Posterior cingulate gyrus (tissue), 11 donors: ENCODE results near the gene TNRC18.
"Not testable (repeated sequence)": the region's sequence is repeated elsewhere in the genome, so short reads cannot be mapped to it uniquely, and the experiment has no call there.

Experiments
- DNase-seq, 10 donors: peaks; one replicate each; pipeline versions ENCODE4 v3.0.0 to v3.0.0-alpha.2; 2020 to 2021; ENCODE audit warnings: mixed read lengths in 3 of 10
- intact Hi-C: fragments of 100-400 bp; cut with DNase I; formaldehyde crosslinking; loops from one replicate; pipeline ENCODE4 v1.15.1; 2023

The TNRC18 gene

DNA sequence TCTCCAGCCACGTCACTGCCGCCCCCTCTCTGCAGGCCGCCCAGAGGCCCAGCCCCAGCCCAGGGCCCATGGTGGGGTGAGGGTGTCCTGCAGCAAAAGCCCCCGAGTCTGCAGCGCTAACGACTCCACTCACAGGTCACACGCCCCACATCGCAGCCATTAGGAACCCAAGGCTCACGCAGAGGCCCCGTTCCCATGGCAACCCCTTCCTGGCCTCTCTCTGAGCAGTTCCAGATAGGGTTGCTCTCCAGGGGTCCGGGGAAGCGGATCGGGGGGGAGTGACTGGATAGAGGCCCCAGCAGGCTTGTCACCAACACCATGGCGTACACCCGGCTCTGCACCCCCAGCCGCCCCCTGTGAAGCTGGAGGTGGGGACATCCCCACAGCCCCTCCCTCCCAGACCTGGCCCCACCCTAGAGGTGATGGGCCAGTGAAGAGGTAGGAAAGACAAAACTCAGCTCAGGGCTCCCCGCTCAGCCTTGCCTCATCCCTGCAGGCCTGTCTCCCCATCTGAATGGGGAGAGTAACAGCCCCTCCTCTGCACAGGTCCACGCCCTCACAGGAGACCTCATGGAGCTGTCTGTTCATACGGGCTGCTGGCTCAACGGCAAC is 41.2 kb downstream of the TNRC18 start:
- peak in 5 of 10 donors; percentile 43 to 91 (median 71) for DNase-seq
- intact Hi-C loops, result no loop called here

DNA sequence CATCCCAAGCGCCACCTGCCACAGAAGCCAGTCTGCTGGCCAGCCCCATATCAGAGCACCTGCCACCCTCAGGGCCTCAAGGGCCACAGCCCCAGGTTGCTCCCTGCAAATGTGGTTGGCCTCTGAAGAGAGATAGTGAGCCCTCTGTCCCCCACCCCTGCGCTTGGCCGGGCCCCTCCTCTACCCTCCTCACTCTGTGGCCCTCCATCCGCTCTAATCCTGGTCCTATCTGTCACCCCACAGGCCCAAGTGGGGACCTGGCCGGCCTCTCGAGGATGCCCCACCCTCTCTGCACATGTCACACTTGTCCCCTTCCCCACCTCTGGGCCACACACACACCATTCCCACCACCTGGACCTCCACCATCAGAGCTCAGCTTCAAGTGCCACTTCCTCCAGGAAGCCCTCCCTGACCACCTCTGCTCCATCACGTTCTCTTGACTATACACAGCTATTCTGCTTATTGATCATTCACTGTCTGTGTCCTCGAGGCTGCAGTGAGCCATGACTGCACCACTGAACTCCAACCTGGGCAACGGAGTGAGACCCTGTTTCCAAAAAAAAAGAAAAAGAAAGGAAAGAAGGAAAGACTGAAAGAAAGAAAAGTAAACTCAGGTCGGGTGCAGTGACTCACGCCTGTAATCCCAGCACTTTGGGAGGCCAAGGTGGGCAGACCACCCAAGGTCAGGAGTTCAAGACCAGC is 42.4 kb downstream of the TNRC18 start:
- DNase-seq, result no peak
- intact Hi-C loops, result no loop called here

DNA sequence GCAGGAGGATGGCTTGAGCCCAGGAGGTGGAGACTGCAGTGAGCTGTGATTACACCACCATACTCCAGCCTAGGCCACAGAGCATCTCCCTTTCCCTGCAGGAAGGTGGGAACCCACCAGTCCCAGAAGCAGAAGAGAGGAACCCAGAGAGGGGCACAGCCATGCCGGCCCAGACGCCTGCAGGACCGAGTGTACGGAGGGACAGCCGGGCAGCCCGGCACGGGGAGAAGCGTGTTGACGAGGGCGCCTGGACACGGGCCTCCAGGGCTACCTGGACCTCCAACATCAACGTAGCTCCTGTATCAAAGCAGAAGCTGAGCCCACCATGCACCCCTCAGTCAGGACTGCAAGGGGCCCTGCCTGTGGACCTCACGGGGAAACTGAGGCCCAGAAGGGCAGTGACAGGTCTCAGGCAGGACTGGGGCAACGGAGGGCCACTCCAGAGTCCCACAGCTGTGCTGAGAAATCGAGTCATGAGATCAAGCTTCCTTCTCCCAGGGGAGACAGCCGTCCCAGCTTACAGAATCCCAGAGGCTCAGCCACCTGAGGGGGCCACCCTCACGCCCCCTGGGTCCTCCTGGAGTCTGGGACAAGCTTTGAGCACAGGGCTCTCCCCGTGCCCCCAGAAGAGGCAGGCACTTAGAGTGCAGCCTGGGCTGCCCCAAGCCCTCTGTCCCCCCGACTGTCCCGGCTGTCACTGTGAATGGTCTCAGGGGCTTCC is 43.1 kb downstream of the TNRC18 start:
- intact Hi-C loops, result no loop called here
- no peak for DNase-seq

DNA sequence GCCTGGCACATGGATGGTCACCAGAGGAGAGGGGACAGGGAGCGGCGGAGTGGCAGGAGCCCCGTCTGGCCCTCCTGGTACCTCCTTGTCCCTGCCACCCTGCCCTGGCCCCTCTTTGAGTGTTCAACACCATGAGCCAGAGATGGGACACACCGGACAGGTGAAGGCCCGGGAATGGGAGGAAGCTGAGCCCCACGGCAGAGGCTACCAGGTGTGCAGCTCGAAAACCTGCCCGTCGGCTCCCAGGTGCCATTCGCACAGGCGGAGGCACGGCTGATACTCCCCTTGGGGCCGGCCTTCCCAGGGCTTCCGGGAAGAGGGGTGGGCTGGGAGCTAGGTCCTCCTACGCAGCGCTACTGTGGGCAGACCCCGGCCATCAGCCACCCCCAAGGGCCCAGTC is 44.1 kb downstream of the TNRC18 start:
- intact Hi-C loops, result no loop called here
- no peak for DNase-seq

DNA sequence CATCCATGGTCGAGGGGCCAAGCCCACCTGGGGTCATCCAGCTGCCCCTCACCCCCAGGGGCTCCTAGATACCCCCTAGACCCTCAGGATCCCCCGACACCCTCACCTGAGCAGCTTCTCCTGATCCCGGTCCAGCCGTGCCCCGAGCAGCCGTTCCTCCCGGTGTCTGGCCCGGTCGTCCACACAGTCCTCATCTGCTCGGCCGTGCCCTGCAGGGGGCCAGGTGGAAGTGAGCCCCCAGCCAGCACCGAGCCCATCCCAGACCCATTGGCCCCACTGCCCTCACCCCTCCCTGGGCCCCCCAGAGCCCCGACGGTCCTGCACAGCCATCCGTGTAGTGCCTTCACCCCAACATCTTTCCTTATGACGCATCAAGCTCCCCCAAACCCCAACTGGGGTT is 45.8 kb downstream of the TNRC18 start:
- intact Hi-C loops, result no loop called here
- no peak for DNase-seq

DNA sequence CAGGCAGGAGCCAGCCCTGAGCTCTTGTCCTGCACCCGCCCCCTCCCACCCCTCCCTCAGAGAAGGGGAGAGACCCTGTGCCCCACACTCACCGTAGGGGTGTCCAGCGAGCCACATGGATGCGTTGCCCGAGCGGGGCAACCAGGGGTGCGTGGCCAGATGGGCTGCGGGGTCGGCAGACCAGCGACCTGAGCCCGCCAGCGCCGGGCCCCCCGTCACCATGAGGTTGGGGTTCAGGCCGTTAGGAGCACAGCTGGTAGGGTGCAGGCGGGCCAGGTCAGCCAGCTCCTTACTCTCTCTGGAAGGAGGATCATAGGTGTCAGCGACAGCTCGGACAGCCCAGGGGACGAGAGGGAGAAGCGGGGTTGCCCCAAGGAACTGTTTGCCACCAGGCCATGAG is 46.4 kb downstream of the TNRC18 start:
- DNase-seq, result no peak
- intact Hi-C loops, result no loop called here

DNA sequence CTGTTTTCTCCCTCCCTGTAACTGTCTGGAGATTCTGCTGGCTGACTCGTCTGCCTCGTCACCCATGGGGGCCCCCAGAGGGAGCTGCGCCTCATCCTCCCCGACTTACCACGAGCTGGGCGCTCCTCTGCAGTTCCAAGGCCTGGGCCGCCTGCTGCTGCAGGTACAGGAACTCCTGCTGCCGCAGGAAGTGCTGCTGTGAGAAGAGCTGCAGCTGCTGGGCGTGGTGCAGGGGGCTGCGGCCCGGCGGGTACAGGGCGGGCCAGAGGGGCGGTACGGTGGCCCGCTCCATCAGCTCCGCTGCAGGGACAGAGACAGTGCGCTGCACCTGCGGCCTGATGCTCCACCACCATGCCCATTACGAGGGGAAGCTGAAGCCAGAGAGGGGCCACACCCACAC is 47.7 kb downstream of the TNRC18 start:
- intact Hi-C loops, result no loop called here
- no peak for DNase-seq

DNA sequence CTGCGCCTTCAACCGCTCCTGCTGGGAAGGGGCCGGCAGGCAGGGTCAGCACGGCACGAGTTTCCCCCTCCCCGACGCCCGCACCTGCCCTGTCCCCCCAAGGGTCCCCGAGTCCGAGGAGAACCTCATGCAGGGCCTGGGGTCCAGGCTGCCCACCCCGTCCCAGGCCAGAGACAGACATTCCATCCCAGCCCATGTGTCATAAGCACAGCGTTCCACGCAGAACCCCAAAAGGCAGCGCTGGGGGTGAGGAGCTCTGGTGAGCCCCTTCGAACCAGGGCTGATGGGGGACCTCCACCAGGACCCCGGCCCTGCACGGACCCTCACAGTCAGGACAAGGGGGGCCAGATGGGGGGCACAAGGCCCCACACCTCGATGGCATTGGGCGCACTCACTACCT is 49.2 kb downstream of the TNRC18 start:
- intact Hi-C loops, result no loop called here
- no peak for DNase-seq

DNA sequence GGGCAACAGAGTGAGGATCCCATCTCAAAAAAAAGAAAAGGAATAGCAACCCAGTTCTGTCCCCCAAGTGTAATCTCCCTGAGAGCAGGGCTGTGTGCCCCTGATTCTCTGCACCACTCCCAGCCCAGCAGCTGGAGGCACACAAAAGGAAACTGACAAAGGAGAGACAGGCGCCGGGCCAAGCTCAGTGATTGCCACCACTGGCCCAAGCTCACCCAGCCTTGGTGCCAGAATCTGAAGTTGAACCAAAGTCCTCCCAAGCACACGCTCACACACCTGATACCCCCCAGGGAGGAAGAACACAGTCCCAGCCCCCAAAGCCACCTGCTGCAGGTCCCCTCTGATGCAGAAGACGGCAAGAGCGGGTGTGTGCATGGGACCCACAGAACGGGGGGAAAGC is 50.3 kb downstream of the TNRC18 start:
- intact Hi-C loops, result no loop called here
- no peak for DNase-seq

DNA sequence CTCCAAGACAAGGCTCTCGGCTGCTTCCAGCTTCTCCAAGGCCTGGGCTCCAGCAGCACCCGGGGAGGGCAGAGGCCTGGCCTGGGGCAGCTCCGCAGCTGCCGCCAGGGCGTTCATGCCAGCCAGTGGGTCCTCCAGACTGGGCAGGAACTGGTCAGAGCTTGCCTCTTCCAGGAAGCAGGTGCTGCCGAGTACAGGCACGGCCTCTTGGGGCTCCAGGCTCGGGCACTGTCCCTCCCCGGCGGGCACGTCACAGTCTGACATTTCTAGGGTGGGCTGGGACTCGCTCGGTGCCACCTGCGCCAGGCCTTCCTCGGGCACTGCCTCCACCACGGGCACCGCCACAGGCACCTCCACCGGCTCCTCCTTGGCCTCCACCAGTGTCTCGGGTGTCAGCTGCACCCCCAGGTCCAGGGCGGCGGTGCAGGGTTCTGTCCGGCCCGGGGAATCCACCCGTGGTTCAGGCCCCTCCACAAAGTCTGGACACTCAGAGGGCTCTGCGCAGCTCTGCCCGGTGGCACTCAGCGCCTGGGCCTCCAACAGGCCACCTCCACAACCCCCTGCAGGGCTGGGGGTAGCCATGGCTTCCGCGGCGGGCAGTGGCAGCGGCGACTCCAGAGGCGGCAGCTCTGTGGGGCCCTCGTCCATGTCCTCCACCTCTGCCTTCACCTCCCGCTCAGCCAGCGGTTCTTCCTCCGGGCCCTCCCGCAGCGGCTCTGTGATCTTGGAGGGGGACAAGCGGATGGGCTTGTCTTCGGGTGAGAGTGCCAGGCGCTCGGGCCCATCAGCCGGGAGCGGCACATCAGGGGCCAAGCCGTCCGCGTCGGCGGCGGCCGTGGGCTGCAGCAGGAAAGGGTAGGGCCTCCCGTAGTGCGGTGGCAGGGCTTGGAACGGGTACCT is 52.9 kb downstream of the TNRC18 start:
- DNase-seq, result no peak
- intact Hi-C loops, result no loop called here

DNA sequence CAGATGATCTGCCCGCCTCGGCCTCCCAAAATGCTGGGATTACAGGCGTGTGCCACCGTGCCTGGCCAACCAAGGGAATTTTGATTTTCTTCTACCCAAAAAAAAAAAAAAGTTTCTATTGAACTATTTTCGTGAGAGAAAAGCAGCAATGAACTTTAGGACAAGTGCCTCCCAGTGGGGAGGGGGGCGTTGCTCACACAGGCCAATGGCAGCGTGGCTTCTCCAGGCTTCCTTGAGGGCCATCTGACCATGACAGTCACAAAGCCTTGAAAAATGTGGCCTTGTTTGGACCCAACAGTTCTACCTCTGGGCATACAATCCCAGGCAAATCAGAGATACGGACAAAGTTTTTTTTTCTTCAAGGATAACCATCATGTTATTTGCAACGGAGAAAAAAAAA is 56.0 kb downstream of the TNRC18 start:
- intact Hi-C loops, result loop anchor here (5.0 kb wide), 1 partner anchor 125 kb away; no protein-coding TSS in a partner anchor
- no peak for DNase-seq

DNA sequence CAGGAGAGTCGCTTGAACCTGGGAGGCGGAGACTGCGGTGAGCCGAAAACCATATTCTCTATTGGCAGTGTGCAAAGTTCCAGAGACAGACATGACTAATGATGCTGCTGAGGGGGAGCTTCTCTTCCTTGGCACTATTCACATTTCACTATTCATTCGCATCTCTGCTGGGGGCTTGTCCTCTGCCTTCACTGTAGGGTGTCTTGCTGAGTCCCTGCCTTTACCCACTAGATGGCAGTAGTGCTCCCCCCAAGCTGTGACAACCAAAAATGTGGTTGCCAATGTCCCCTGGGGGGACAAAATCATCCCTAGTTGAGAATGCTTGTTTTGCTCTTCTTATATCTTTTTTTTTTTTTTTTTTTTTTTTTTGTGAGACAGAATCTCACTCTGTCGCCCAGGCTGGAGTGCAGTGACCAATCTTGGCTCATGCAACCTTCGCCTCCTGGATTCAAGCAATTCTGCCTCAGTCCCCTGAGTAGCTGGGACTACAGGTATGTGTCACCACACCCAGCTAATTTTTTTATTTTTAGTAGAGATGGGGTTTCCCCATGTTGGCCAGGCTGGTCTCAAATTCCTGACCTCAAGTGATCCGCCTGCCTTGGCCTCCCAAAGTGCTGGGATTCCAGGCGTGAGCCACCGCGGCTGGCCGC is 57.5 kb downstream of the TNRC18 start:
- intact Hi-C loops, result loop anchor here (1.0 to 5.0 kb wide), 2 partner anchors 84 to 124 kb away; no protein-coding TSS in a partner anchor

DNA sequence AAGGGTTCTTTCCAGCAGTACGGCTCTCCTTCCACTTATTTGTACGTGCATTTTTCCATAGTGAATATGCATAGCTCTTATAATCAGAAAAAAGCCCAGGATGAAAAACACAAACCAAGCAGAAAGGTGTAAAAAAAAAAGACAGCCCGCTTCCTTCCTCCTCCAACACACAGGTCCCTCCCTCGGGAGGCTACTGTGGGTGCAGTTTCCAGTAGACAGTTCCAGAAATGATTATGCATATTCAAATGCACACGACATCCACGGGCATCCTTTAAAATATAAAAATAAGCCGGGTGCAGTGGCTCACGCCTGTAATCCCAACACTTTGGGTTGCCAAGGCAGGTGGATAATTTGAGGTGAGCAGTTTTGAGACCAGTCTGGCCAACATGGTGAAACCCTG is 59.9 kb downstream of the TNRC18 start:
- intact Hi-C loops, result no loop called here
- no peak for DNase-seq

More for the DNA sequence above, 57.5 kb downstream of the TNRC18 start:
- DNase-seq, result peak in 8 of 10 donors; percentile 35 to 95 (median 68)

DNA sequence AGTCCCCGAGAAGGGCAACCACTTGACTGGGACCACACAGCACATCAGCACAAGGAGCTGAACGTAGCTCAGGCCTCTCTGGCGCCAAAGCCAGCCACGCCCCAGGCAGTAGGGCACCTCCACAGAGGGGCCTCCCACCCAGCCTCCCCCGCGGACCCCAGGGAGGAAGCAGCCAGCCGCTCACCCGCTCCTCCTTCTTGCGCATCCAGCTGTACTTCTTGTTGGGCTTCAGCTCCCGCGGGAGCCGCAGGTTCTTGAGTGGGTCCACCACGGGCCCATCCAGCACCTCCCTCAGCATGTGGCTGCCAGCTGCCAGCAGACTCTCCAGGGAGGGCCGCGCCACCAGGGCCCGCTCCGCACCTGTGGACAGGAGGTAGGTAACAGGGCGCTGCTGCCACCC is 61.2 kb downstream of the TNRC18 start:
- DNase-seq, result no peak
- intact Hi-C loops, result no loop called here

DNA sequence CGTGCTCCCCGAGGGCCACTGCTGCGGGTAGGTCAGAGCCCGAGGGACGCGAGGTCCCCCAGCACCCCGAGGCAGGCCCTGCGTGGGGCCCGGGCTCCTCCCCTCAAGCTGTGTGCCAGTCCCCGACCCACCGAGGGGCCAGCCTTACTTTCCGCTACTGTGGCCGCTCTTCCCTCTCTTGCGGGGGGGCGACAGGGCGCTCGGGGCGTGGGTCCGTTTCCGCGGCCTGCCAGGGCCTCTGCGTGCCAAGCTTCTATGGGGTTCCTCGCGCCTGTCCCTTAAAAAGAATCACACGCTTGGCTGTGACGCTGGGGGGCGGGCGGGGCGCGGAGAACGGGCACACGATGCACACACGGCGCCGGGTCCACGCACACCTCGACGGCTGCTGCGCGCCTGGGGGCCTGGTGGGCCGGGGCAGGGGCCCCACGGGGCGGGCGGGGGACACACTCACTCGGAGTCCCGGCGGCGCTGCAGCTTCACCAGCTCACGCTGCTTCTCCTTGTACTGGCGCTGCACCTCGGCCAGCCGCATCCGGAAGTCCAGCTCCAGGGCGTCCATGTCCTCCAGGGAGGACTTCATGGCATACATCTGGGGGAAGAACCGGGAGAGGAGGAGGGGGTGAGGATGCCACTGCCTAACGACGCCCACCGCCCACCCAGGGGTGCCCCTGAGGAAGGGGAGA is 62.0 kb downstream of the TNRC18 start:
- intact Hi-C loops, result no loop called here
- peak in 1 of 10 donors; percentile 64 for DNase-seq

DNA sequence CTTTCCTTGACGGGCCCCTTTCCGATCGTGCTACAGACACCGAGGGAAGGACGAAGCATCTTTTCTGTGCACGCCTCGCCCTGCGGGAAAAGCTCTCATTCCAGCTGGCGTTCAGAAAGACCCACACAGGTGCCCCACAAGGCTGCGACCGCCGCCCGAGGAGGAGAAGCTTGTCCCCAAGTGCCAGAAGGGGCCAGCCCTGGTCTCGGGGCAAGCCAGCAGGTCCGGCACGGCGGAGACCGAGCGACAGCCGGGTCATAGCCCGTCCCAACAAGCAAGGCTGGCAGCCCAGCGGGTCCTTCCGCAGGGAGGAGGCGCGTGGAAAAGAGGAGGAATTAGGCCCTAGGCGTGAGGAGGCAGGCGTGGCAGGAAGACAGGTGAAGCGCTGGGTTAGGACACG is 62.7 kb downstream of the TNRC18 start:
- intact Hi-C loops, result no loop called here
- DNase-seq, result no peak

DNA sequence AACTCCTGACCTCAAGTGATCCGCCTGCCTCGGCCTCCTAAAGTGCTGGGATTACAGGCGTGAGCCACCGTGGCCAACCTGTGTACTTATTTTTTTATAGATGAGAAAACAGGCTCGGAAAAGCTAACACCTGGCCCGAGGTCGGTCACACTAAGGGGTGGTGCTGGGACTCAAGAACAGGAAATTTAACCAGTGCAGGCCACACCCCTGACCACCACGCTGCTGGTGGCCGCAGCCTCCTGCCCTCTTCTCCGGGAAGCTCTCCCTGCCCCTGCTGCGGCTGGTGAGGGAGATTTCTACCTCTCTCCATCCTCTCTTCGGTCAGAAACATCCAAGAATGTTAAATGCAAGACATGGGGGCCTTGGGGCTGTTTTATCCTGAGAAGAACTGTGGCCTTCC is 63.2 kb downstream of the TNRC18 start:
- intact Hi-C loops, result no loop called here
- no peak for DNase-seq

DNA sequence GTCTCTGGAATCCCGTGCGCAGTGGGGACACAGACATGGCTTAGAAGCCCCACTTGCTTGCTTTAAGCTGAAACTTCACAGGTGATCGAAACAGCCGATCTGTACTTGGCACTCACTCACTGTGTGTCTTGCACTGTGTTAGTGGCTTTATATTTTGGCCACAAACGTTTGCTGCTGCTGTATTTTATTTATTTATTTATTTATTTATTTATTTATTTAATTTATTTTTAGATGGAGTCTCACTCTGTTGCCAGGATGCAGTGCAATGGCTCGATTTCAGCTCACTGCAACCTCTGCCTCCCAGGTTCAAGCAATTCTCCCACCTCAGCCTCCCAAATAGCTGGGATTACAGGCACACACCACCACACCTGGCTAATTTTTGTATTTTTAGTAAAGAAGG is 63.6 kb downstream of the TNRC18 start:
- DNase-seq, intact Hi-C loops: not testable (repeated sequence)

DNA sequence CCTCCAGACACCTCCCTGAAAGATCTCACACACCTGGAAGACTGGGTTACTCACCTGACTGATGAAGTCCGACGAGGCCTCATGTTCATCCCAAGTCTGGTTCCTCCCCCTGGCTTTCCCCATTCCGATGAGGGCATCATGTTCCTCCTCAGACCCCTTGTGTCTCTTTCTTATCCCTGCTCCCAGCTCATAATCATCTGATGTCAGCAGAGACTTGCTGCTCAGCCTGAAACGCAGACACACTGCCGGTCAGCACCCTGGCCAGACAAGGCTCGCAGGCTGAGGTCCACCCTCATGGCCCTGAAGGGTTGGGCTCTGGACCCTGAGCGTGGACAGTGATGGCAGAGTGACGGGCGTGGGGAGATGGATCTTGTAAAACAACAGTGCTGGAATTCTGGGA is 64.3 kb downstream of the TNRC18 start:
- intact Hi-C loops, result no loop called here
- DNase-seq, result no peak

DNA sequence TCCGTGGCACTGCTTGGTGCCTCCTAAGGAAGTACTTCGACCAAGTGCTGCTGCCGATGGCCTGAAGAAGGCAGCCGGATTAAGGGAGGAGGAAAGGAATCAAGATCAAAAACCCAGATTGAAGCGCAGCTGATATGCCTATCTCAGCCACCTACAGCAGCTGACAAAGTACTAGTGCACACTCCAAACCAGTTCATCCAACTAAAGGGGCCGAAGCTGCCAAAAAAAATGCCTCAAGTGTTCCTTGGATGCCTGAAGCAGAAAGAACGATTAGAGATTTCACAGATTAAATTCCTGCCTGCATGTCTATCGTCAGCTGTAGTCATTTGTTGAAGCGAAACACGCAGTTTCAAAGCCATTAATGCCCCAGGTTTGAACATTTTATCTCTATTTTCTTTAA is 65.7 kb downstream of the TNRC18 start:
- no peak for DNase-seq
- intact Hi-C loops, result no loop called here
